Esophagus muscularis mucosa (tissue), 4 donors: ENCODE data around the gene ADAR. TPM values are rescaled to one million over a fixed set of nuclear protein-coding genes. Genes with fewer than 3 reads are reported as not detected.

Experiments used
- DNase-seq: peaks from one replicate; pipeline ENCODE4 v3.0.0-alpha.2; 2017; ENCODE audit errors: extremely low spot score
- H3K27ac ChIP-seq, 4 donors: fragments of 200-600 bp; sonication (generic); replicated peaks in 1 of 4; 1 replicate in 3 of 4; 2 replicates in 1 of 4; pipeline ENCODE4 v1.5.1; 2016 to 2019; ENCODE audit warnings: mild to moderate bottlenecking in 1 of 4
- H3K27me3 ChIP-seq, 4 donors: fragments of 200-600 bp; sonication (generic); one replicate each; pipeline versions ENCODE4 v1.5.1 to v1.6.0; 2016 to 2019
- H3K36me3 ChIP-seq, 4 donors: fragments of 200-600 bp; sonication (generic); one replicate each; pipeline ENCODE4 v1.5.1; 2016 to 2019
- H3K4me1 ChIP-seq, 4 donors: fragments of 200-600 bp; sonication (generic); one replicate each; pipeline ENCODE4 v1.5.1; 2016 to 2019
- H3K4me3 ChIP-seq, 4 donors: fragments of 200-600 bp; sonication (generic); 1 replicate in 2 of 4; 2 replicates in 2 of 4; pipeline ENCODE4 v1.5.1; 2016 to 2019; ENCODE audit warnings: mild to moderate bottlenecking in 4 of 4, moderate library complexity in 1 of 4
- H3K9me3 ChIP-seq, 4 donors: fragments of 200-600 bp; sonication (generic); 1 replicate in 3 of 4; 2 replicates in 1 of 4; pipeline ENCODE4 v1.5.1; 2016 to 2019
- EP300 ChIP-seq: sonication (generic); formaldehyde crosslinking; IDR thresholded peaks from one replicate; pipeline ENCODE4 v1.6.1; 2017; ENCODE audit warnings: antibody characterized with exemption
- POLR2A ChIP-seq: fragments of 450-650 bp; IDR thresholded peaks from one replicate; pipeline ENCODE4 v1.6.1; 2017; ENCODE audit warnings: antibody characterized with exemption, moderate library complexity, mild to moderate bottlenecking, low read depth
- POLR2AphosphoS5 ChIP-seq, 2 donors: sonication (generic); formaldehyde crosslinking; IDR thresholded peaks; one replicate each; pipeline ENCODE4 v1.6.1; 2017; ENCODE audit warnings: antibody characterized with exemption in 2 of 2
- WGBS: methylation state at CpG from one replicate; pipeline ENCODE4 v1.1.5; 2018; 5-methylcytosine and 5-hydroxymethylcytosine counted together
- intact Hi-C: fragments of 100-400 bp; cut with DNase I; formaldehyde crosslinking; loops from one replicate; pipeline ENCODE4 v1.15.1; 2023
- total RNA-seq, 4 donors: library from RNA; depleted of rRNA; stranded (reverse); fragments of >200 nt; gene quantifications; one replicate each; pipeline versions ENCODE4 v1.1.0 to v1.2.1, GENCODE V29; 2016
- TF ChIP-seq, protein P1 (sequence below), 3 experiments: fragments of 200-600 bp in 2 of 3; fragments of 450-650 bp in 1 of 3; sonication (generic) in 2 of 3; IDR thresholded peaks; one replicate each; pipeline ENCODE4 v1.5.1; 2017 to 2019; ENCODE audit warnings: antibody characterized with exemption in 3 of 3, mild to moderate bottlenecking in 2 of 3, moderate library complexity in 1 of 3

Gene ADAR
- total RNA-seq, 4 donors from 2014 or later: 80.2 to 96.3 (median 87.1) TPM

DNA sequence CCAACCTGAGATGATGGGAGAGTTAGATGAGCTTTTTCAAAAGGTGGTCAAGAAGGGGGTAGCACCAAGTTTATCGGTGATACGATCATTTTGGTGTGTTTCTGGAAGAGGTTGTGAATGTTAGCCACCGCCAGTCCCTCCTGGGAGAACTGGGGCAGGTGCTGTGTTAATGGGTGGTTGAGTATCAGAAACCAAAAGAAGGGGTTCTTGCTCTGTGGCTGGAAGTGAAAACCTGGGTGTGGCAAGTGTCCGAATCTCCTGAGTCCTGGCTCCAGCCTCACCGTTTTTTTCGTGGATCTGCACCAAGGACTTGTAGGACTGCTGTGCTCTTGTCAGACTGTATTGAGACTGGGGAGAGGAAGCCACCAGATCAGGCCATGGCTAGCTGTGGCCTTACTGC is 57.3 kb downstream of the ADAR start:
- WGBS: 76% methylated on average over 6 of the region's 6 CpGs
- intact Hi-C loops: loop anchor here (5.0 to 10.0 kb wide), 3 partner anchors 146 to 382 kb away; partner anchors contain the start of gene IL6R

DNA sequence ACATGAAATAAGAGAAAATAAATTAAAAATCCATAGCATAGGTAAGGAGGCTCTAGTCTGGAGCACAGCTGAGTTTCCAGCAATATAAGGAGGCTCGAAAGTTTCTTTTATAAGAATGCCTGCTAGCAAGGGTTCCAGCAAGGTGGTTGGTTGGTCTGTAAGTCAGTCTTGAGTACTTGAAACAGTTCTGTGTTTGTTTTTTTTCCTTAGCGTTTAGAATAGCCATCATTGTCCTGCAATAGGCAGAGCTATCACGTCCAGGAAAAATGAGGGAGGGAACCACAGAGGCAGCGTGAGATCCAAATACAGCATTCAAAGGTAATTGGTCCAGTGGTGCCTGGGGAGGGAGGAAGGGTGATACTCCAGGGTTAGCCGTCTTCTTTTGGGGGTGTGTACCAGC is 57.9 kb downstream of the ADAR start:
- Histone ChIP-seq H3K9me3 (no peaks in the 10 kb centered on the region), H3K27me3 (no peaks in the 10 kb centered on the region), H3K36me3 (peaks cover 57 to 67% (median 64%) of the 10 kb centered on the region in 4 donors), H3K4me1 (peaks cover 11 to 41% (median 23%) of the 10 kb centered on the region in 4 donors), H3K4me3 (no peak overlapping the region), H3K27ac (no peak overlapping the region)
- intact Hi-C loops: loop anchor here (5.0 to 10.0 kb wide), 3 partner anchors 145 to 382 kb away; partner anchors contain the start of gene IL6R
- DNase-seq: no peak
- TF ChIP-seq EP300 (no peak), POLR2AphosphoS5 (IDR thresholded peaks at IDR 0.05) (no peak), POLR2A (no peak)
- TF ChIP-seq, protein P1, sequence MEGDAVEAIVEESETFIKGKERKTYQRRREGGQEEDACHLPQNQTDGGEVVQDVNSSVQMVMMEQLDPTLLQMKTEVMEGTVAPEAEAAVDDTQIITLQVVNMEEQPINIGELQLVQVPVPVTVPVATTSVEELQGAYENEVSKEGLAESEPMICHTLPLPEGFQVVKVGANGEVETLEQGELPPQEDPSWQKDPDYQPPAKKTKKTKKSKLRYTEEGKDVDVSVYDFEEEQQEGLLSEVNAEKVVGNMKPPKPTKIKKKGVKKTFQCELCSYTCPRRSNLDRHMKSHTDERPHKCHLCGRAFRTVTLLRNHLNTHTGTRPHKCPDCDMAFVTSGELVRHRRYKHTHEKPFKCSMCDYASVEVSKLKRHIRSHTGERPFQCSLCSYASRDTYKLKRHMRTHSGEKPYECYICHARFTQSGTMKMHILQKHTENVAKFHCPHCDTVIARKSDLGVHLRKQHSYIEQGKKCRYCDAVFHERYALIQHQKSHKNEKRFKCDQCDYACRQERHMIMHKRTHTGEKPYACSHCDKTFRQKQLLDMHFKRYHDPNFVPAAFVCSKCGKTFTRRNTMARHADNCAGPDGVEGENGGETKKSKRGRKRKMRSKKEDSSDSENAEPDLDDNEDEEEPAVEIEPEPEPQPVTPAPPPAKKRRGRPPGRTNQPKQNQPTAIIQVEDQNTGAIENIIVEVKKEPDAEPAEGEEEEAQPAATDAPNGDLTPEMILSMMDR (IDR thresholded peaks at IDR 0.05): no peak
- WGBS: 53% methylated on average over 5 of the region's 5 CpGs

More for the DNA sequence above, 57.3 kb downstream of the ADAR start:
- no peaks in the 10 kb centered on the region for H3K27me3 ChIP-seq
- TF ChIP-seq POLR2AphosphoS5 (IDR thresholded peaks at IDR 0.05) (no peak), POLR2A (no peak), EP300 (no peak)
- TF ChIP-seq, protein P1 (IDR thresholded peaks at IDR 0.05): no peak
- H3K4me3 ChIP-seq: no peak overlapping the region
- no peak for DNase-seq
- H3K9me3 ChIP-seq: no peaks in the 10 kb centered on the region
- peaks cover 63 to 73% (median 70%) of the 10 kb centered on the region in 4 donors for H3K36me3 ChIP-seq
- peaks cover 12 to 47% (median 27%) of the 10 kb centered on the region in 4 donors for H3K4me1 ChIP-seq
- no peak overlapping the region for H3K27ac ChIP-seq

DNA sequence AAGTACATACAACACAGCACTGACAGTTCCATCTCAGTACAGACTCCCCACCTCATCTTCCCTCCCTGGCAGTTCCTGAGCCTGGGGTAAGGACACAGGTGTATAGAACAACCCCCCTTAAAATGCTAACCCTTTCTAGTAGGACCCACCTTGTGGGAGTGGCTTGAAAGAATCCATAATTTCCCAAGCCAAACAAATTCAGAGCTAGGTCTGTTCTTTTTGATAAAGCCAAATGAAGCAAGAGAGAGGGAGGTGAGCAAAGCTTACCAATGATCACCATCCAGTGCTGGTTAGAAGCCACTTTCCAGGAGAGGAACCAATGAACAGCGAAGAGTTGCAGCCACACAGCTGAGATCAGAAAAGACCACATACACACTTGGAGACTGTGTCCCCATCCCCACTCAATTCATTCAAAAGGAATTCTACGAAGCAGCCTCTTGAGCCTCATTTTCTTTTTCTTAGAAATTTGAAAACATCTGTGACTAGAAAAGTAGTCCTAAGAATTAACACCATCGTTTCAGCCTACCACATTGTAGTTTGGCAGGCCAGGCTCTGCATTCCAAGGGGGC is 58.7 kb downstream of the ADAR start:
- Histone ChIP-seq H3K4me3 (no peak overlapping the region), H3K36me3 (peaks cover 50 to 59% (median 56%) of the 10 kb centered on the region in 4 donors), H3K27ac (no peak overlapping the region), H3K4me1 (peaks cover 11 to 35% (median 21%) of the 10 kb centered on the region in 4 donors), H3K27me3 (peaks cover 0 to 1% (median 0%) of the 10 kb centered on the region in 4 donors), H3K9me3 (no peaks in the 10 kb centered on the region)
- intact Hi-C loops: no loop called here
- no peak for DNase-seq
- TF ChIP-seq, protein P1 (IDR thresholded peaks at IDR 0.05): no peak
- TF ChIP-seq EP300: no peak
- TF ChIP-seq POLR2A: no peak
- TF ChIP-seq POLR2AphosphoS5 (IDR thresholded peaks at IDR 0.05): no peak
- 88% methylated on average over 3 of the region's 3 CpGs for WGBS

DNA sequence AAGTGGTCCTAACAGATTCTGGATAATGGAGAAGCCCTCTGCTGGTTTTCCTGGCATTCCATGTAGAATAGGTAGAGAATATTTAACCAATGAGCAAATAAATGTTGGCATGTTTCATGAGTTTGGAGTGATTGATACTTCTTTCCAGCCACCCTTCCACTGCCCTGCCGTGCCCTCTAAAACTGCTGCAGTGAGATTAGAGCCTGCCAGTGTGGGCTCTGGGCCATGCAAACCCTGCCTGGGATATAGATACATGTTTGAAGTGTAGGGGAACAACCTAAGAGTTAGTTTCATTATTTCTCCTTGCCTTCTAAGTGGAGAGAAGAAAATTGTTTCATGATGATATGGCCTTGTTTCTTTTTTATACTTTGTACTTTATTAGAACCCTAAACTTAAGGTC is 60.0 kb downstream of the ADAR start:
- no peak overlapping the region for H3K27ac ChIP-seq
- peaks cover 39 to 46% (median 44%) of the 10 kb centered on the region in 4 donors for H3K36me3 ChIP-seq

More for the DNA sequence above, 60.0 kb downstream of the ADAR start:
- peaks cover 0 to 9% (median 0%) of the 10 kb centered on the region in 4 donors for H3K27me3 ChIP-seq
- no peak overlapping the region for H3K4me3 ChIP-seq
- no peak for TF ChIP-seq POLR2AphosphoS5 (IDR thresholded peaks at IDR 0.05)
- no peak for TF ChIP-seq EP300
- TF ChIP-seq POLR2A: no peak
- TF ChIP-seq, protein P1 (IDR thresholded peaks at IDR 0.05): no peak
- no peaks in the 10 kb centered on the region for H3K9me3 ChIP-seq
- no peak for DNase-seq
- intact Hi-C loops: no loop called here
- 56% methylated on average over 1 of the region's 1 CpG for WGBS
- H3K4me1 ChIP-seq: peaks cover 7 to 22% (median 11%) of the 10 kb centered on the region in 4 donors
